ENCODE data around the gene INPP5D. TPM values are rescaled to one million over a fixed set of nuclear protein-coding genes. Genes with fewer than 3 reads are reported as not detected.

Gene INPP5D
- total RNA-seq, 1 donor from 2014 or later = 8.9 TPM

GRCh38 chr2:233085037-233085838 is 25.1 kb downstream of the INPP5D start:
- Mint-ChIP-seq H3K4me3 (no peak overlapping the region), H3K27ac (no peak overlapping the region), H3K4me1 (no peaks in the 10 kb centered on the region), H3K27me3 (ENCODE audit: low read depth) (peaks cover 3% of the 10 kb centered on the region), H3K36me3 (no peaks in the 10 kb centered on the region), H3K9me3 (no peaks in the 10 kb centered on the region)
- TF ChIP-seq CTCF (IDR thresholded peaks at IDR 0.05; ENCODE audit: unreplicated experiment) = no peak
- no peak for DNase-seq (ENCODE audit: low spot score in 2 of 2, unreplicated experiment in 2 of 2)

- Mint-ChIP-seq H3K36me3 (no peaks in the 10 kb centered on the region), H3K9me3 (no peaks in the 10 kb centered on the region), H3K27me3 (ENCODE audit: low read depth) (peaks cover 3% of the 10 kb centered on the region), H3K4me3 (no peak overlapping the region), H3K27ac (no peak overlapping the region), H3K4me1 (no peaks in the 10 kb centered on the region)
- no peak for DNase-seq (ENCODE audit: low spot score in 2 of 2, unreplicated experiment in 2 of 2)
- no peak for TF ChIP-seq CTCF (IDR thresholded peaks at IDR 0.05; ENCODE audit: unreplicated experiment)
Measured at GRCh38 chr2:233085839-233086150, 25.7 kb downstream of the INPP5D start.

DNA sequence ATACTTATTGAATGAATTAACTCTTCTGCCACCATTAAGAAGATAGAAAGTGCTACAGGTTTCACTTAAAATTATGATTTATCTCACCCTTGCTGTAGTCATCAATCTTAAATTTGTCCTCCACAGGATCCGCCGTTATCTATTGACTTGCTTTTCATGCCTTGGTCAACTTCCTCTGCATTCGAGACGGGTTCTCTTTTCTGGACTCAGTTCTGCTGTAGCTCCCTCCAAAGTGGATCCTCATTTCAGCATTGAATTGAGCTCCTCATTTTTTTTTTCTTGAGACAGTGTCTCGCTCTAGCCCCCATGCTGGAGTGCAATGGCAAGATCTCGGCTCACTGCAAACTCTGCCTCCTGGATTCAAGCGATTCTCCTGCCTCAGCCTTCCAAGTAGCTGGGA is 27.6 kb downstream of the INPP5D start:
- no peaks in the 10 kb centered on the region for H3K4me1 Mint-ChIP-seq
- no peak overlapping the region for H3K4me3 Mint-ChIP-seq
- no peaks in the 10 kb centered on the region for H3K9me3 Mint-ChIP-seq
- peaks cover 3% of the 10 kb centered on the region for H3K27me3 Mint-ChIP-seq (ENCODE audit: low read depth)
- DNase-seq (ENCODE audit: low spot score in 2 of 2, unreplicated experiment in 2 of 2) = no peak
- TF ChIP-seq CTCF (IDR thresholded peaks at IDR 0.05; ENCODE audit: unreplicated experiment) = no peak
- H3K36me3 Mint-ChIP-seq = no peaks in the 10 kb centered on the region
- no peak overlapping the region for H3K27ac Mint-ChIP-seq

DNA sequence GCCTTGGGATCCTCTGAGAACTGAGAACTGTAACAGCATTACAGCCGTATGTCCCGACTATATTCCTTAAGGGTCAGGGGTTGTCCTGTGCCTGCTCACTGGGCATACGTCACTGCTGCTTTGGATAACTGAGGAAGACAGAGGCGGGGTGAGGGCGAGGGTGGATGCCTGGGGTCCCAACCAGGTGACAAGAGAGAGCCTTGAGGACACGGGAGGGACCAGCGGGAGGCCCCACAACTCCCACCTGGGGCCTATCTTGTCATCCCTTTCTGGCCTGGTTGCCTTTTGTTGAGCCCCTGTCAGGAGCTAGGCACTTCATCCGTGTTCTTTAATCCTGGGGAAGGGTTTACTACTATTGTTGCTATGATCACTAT is 28.8 kb downstream of the INPP5D start:
- Mint-ChIP-seq H3K27ac (no peak overlapping the region), H3K9me3 (no peaks in the 10 kb centered on the region), H3K4me1 (peaks cover 3% of the 10 kb centered on the region), H3K4me3 (no peak overlapping the region), H3K27me3 (ENCODE audit: low read depth) (peaks cover 3% of the 10 kb centered on the region), H3K36me3 (no peaks in the 10 kb centered on the region)
- no peak for DNase-seq (ENCODE audit: low spot score in 2 of 2, unreplicated experiment in 2 of 2)
- TF ChIP-seq CTCF (IDR thresholded peaks at IDR 0.05; ENCODE audit: unreplicated experiment) = no peak

DNA sequence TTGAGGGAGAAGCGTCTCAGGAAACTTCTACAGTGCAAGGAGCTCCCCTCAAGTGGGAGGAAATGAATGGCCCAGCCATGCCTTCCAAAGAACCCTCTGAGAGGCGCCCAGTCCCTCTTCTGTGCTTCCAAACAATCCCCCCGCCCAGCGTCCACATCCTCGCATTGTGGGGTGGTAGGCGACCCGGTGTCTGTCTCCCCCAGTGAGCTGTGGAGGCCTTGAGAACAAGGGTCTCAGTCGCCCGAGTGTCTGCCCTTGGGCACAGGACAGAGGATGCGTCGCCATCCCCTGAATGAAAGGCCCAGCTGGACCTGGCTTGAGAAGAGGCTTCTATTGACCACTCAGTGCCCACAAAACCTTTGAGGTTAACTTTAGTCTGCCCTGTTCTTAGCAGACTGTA is 29.7 kb downstream of the INPP5D start:
- Mint-ChIP-seq H3K4me3 (no peak overlapping the region), H3K27ac (no peak overlapping the region), H3K27me3 (ENCODE audit: low read depth) (peaks cover 8% of the 10 kb centered on the region), H3K4me1 (peaks cover 3% of the 10 kb centered on the region), H3K36me3 (no peaks in the 10 kb centered on the region), H3K9me3 (no peaks in the 10 kb centered on the region)
- no peak for TF ChIP-seq CTCF (IDR thresholded peaks at IDR 0.05; ENCODE audit: unreplicated experiment)
- no peak for DNase-seq (ENCODE audit: low spot score in 2 of 2, unreplicated experiment in 2 of 2)

DNA sequence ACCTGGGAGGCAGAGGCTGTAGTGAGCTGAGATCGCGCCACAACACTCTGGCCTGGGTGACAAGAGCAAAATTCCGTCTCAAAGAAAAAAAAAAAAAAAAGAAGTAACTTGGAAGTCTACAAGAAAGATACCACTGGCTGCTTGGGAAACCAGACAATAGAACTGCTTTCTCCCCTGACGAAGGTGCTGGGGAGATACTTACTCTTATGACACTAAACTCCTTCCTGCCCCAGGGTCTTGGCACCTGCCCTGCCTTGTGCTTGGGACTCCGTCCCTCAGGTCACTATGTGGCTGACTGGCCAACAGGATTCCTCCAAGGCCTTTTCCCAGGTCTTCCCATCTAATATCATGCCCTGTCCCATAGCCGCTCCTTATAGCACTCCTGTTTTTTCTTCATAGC is 30.7 kb downstream of the INPP5D start:
- peaks cover 7% of the 10 kb centered on the region for H3K27me3 Mint-ChIP-seq (ENCODE audit: low read depth)
- no peaks in the 10 kb centered on the region for H3K36me3 Mint-ChIP-seq
- no peak overlapping the region for H3K27ac Mint-ChIP-seq
- DNase-seq (ENCODE audit: low spot score in 2 of 2, unreplicated experiment in 2 of 2) = no peak
- H3K4me3 Mint-ChIP-seq = no peak overlapping the region
- no peak for TF ChIP-seq CTCF (IDR thresholded peaks at IDR 0.05; ENCODE audit: unreplicated experiment)
- H3K9me3 Mint-ChIP-seq = no peaks in the 10 kb centered on the region
- H3K4me1 Mint-ChIP-seq = peaks cover 3% of the 10 kb centered on the region
